Cerebellar cortex (tissue), 1 donor: Measurements from ENCODE around the gene NCKAP5L.
"Not testable (repeated sequence)": the region's sequence is repeated elsewhere in the genome, so short reads cannot be mapped to it uniquely, and the experiment has no call there.

Source experiments
- DNase-seq: peaks from one replicate; pipeline ENCODE4 v3.0.0-alpha.2; 2015; ENCODE audit warnings: low spot score

NCKAP5L gene

GRCh38 chr12:49828133-49829091 lies at the start of gene NCKAP5L:
NCKAP5L (minus strand) TSS chr12:49828413; CDS start chr12:49804044, 24,369 bp downstream.
- DNase-seq, result peak; percentile 92

GRCh38 chr12:49877066-49877465 lies 48.9 kb upstream of the NCKAP5L start:
- DNase-seq, result no peak

GRCh38 chr12:49876070-49876469 lies 47.9 kb upstream of the NCKAP5L start:
- no peak for DNase-seq

GRCh38 chr12:49875115-49875720 lies 47.0 kb upstream of the NCKAP5L start:
- no peak for DNase-seq

GRCh38 chr12:49874142-49874897 lies 46.1 kb upstream of the NCKAP5L start:
- no peak for DNase-seq

- no peak for DNase-seq
Observed at GRCh38 chr12:49873361-49873934, 45.2 kb upstream of the NCKAP5L start.

GRCh38 chr12:49872781-49873181 lies 44.6 kb upstream of the NCKAP5L start:
- no peak for DNase-seq

- DNase-seq, result no peak
Observed at GRCh38 chr12:49872381-49872780, 44.2 kb upstream of the NCKAP5L start.

GRCh38 chr12:49871811-49872251 lies 43.6 kb upstream of the NCKAP5L start:
- DNase-seq, result not testable (repeated sequence)

GRCh38 chr12:49871263-49871561 lies 43.0 kb upstream of the NCKAP5L start:
- no peak for DNase-seq

GRCh38 chr12:49870501-49871262 lies 42.5 kb upstream of the NCKAP5L start:
- no peak for DNase-seq

- no peak for DNase-seq
Observed at GRCh38 chr12:49869816-49870500, 41.7 kb upstream of the NCKAP5L start.

GRCh38 chr12:49868952-49869815 lies 41.0 kb upstream of the NCKAP5L start:
- peak; percentile 84 for DNase-seq

GRCh38 chr12:49868449-49868848 lies 40.2 kb upstream of the NCKAP5L start:
- DNase-seq, result no peak

- DNase-seq, result peak; percentile 31
Observed at GRCh38 chr12:49867570-49868341, 39.5 kb upstream of the NCKAP5L start.

- DNase-seq, result peak; percentile 84
Observed at GRCh38 chr12:49866859-49867569, 38.8 kb upstream of the NCKAP5L start.

GRCh38 chr12:49865782-49866135 lies 37.5 kb upstream of the NCKAP5L start:
- no peak for DNase-seq

GRCh38 chr12:49865109-49865781 lies 37.0 kb upstream of the NCKAP5L start:
- DNase-seq, result no peak
